ENCODE results near the gene PLAGL1.

The PLAGL1 gene

GRCh38 chr6:144008846-144009245, 787 bp upstream of the PLAGL1 start:
- DNase-seq, result no peak

- DNase-seq, result no peak
Observed at GRCh38 chr6:144007478-144008119, 460 bp downstream of the PLAGL1 start.

- no peak for DNase-seq
Observed at GRCh38 chr6:144006736-144007477, 1.2 kb downstream of the PLAGL1 start.

GRCh38 chr6:143999406-143999805, 8.7 kb downstream of the PLAGL1 start:
- DNase-seq, result no peak

- no peak for DNase-seq
Observed at GRCh38 chr6:143998686-143999085, 9.4 kb downstream of the PLAGL1 start.

- DNase-seq, result no peak
Observed at GRCh38 chr6:143993965-143994646, 14.0 kb downstream of the PLAGL1 start.

GRCh38 chr6:143992285-143992684, 15.8 kb downstream of the PLAGL1 start:
- no peak for DNase-seq

- no peak for DNase-seq
Observed at GRCh38 chr6:143986463-143987065, 21.5 kb downstream of the PLAGL1 start.

GRCh38 chr6:143984666-143985065, 23.4 kb downstream of the PLAGL1 start:
- DNase-seq, result no peak

- no peak for DNase-seq
Observed at GRCh38 chr6:143982968-143983367, 25.1 kb downstream of the PLAGL1 start.

- DNase-seq, result no peak
Observed at GRCh38 chr6:143980921-143981320, 27.1 kb downstream of the PLAGL1 start.

- no peak for DNase-seq
Observed at GRCh38 chr6:143976806-143977349, 31.2 kb downstream of the PLAGL1 start.

GRCh38 chr6:143974089-143974488, 34.0 kb downstream of the PLAGL1 start:
- no peak for DNase-seq

- no peak for DNase-seq
Observed at GRCh38 chr6:143973097-143973966, 34.7 kb downstream of the PLAGL1 start.

- no peak for DNase-seq
Observed at GRCh38 chr6:143971482-143972205, 36.4 kb downstream of the PLAGL1 start.

- DNase-seq, result no peak
Observed at GRCh38 chr6:143970456-143971218, 37.4 kb downstream of the PLAGL1 start.

- DNase-seq, result no peak
Observed at GRCh38 chr6:143969077-143969476, 39.0 kb downstream of the PLAGL1 start.

GRCh38 chr6:143967706-143968376, 40.2 kb downstream of the PLAGL1 start:
- no peak for DNase-seq

- DNase-seq, result no peak
Observed at GRCh38 chr6:143966312-143966711, 41.7 kb downstream of the PLAGL1 start.

- DNase-seq, result peak; percentile 13 to 56
Observed at GRCh38 chr6:143965503-143966171, 42.4 kb downstream of the PLAGL1 start.

Data from bone marrow (tissue), 2 donors.